CD4-positive, alpha-beta T cell treated with Interleukin-1 beta for 1 hour (primary cell): ENCODE results near the gene CASP10.
"Not testable (repeated sequence)": the region's sequence is repeated elsewhere in the genome, so short reads cannot be mapped to it uniquely, and the experiment has no call there.

Source experiments
- DNase-seq, 2 donors: peaks; one replicate each; pipeline ENCODE4 v3.0.0-alpha.2; 2020 to 2022

The CASP10 gene

DNA sequence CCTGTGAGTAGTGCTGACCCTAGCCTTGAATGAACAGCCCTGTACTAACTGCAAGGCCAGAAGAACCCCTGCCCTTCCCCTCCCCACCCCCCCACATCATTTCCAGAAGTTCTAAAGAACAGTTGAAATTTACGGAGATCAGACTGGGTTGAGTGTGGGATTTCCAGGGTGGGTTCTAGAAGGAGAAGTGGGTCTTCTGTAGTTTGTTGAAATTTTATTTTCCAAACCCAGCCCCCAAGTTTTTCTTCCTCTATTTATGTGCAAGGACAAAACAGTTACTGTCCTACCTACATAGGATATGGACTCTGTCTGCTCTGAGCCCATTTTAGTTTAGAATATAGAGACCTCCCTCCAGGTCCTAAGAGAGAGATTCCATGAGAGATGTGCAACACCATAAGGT, 26.3 kb upstream of the CASP10 start:
- DNase-seq: no peak

DNA sequence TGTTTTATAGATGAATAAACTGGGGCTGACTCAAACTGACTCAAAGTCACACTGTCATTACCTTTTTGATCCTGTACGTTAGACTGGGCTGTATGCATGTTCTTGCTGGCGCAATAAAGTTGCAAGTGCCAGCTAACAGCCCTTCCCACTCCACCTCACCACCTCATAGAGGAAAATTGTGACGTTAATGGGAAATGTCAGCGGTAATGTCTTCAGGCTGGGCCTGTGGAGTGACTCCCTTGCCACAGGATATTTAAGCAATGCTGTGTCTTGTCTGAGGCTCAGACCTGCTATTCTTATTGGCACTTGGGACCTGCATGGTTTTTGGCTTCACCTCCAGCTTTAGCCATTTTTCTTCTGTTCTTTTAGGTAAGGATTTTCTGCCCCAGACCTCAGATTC, 25.2 kb upstream of the CASP10 start:
- DNase-seq: peak in 1 of 2 donors; percentile 56

DNA sequence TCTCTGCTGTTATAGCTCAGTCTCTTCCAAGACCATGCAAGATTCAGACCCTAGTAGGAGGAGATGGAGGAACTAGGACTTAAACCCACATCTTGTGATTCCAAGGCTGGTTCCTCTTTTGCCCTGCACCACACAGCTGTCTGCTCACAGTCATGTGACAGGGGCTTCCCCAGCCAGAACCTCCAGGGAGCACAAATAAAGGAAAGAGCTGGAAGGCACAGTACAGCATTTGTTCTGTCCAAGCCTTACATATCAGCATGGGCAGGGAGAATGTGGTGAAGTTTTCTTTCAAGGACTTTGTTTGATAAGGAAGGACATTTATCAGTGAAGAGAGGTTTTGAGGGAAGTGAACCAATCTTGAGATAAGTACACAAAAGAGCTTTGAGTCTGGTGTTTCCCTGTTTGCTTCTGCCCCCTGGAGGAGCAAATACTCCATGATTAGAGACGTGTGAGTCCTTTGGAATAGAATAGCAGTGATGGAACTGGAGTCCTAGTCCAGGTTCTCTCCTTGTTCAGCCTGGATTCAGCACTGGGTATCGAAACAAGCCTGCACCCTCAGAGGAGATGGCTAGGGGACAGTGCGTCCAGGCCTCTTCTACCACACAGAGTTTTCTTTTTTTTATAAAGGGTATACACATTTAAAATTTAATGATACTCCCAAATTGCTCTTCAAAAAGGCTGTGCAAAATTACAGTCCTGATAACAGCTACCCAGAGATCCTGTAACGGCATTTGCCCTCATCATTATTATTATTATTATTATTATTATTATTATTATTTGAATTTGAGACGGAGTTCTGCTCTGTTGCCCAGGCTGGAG, 24.6 kb upstream of the CASP10 start:
- DNase-seq: peak; percentile 74 to 80

DNA sequence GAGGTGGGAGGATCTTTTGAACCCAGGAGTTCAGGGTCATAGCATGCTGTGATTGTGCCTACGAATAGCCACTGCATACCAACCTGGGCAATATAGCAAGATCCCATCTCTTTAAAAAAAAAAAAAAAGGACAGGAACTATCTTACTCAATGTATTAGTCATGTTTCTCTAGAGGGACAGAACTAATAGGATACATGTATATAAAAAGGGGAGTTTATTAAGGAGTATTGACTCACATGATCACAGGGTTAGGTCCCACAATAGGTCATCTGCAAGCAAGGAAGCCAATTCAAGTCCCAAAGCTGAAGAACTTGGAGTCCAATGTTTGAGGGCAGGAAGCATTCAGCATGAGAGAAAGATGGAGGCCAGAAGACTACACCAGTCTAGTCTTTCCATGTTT, 18.8 kb upstream of the CASP10 start:
- DNase-seq: no peak

DNA sequence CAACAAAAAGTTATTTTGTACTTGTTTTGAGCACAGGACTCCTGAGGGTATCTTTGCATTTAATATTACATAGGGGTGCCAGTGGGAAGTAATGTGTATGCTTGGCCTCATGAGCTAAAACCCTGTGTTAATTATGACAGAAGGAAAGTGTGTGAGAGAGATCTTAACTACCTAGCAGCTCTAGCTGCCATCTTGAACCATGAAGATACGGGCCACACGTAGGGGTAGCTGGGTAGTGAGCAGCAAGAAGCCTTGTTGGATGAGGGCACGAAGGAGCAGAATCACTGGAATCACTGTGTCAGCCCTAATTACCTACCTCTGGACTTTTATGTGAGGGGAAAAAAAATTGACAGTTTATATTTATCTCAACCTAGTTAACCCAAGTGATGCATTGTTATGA, 15.4 kb upstream of the CASP10 start:
- no peak for DNase-seq

DNA sequence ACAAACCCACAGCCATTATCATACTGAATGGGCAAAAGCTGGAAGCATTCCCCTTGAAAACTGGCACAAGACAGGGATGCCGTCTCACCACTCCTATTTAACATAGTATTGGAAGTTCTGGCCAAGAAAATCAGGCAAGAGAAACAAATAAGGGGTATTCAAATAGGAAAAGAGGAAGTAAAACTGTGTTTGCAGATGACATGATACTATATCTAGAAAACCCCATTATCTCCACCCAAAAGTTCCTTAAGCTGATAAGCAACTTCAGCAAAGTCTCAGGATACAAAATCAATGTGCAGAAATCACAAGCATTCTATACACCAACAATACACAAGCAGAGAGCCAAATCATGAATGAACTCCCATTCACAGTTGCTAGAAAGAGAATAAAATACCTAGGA, 14.4 kb upstream of the CASP10 start:
- not testable (repeated sequence) for DNase-seq

DNA sequence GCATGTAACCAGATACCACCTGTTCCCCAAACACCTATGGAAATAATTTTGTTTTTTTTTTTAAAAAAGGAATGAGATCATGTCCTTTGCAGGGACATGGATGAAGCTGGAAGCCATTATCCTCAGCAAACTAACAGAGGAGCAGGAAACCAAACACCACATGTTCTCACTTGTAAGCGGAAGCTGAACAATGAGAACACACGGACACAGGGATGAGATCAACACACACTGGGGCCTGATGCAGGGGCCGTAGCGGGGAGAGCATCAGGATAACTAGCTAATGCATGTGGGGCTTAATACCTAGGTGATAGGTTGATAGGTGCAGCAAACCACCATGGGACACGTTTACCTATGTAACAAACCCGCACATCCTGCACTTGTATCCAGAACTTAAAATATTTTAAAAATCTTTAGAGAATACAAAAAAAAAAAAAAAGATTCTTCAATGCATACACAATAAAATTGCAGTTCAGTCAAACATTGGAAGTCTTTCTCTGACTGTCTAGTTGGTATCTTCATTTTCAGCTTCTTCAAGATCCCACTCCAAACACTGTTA, 11.6 kb upstream of the CASP10 start:
- DNase-seq: no peak

DNA sequence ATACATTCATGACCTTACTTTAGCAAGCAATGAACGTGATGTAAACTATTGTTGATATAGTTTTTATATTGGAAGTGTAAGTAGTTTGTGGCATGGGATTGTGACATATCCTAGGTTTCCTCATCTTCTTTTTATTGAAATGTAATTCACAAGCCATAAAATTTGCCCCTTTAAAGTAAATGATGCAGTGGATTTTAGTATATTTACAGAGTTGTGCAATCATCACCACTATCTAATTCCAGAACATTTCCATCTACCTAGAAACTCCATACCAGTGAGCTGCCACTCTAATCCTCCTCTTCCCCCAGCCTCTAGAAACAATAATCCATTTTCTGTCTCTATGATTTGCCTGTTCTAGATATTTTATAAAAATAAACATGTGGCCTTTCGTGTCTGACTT, 10.7 kb upstream of the CASP10 start:
- DNase-seq: no peak

DNA sequence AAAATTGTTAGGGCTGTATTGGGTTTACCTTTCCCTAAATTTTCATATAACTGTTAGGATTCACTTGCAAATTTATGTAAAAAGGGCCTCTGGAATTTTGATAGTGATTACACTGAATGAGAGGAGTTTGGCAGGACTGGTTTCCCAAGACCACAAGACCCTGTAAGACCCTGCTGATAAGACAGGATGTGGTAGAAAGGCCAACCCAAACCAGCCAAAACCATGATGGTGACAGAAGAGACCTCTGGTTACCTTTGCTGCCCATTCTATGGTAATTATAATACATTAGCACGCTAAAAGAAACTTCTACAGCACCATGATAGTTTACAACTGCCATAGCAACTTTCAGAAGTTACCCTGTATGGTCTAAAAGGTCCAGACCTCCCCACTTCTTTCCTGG, 8.3 kb upstream of the CASP10 start:
- DNase-seq: no peak

DNA sequence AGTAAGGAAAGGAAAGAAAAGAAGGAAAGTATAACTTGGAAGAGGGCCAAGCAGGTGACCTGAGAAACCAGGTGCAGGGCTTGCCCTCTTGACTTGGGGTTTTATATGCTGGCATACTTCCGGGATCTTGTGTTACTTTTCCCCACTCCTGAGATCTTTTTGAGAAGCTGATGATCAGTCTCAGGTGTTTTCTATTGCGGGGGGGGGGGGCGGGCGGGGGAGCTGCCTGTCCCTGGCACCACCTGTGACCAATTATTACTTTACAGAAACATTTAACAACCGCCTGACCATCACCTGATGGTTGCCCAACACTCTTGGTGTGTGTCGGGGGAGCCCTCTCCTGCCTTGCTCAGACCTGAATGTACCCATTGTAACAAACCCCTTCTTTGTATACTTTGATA, 6.9 kb upstream of the CASP10 start:
- no peak for DNase-seq

DNA sequence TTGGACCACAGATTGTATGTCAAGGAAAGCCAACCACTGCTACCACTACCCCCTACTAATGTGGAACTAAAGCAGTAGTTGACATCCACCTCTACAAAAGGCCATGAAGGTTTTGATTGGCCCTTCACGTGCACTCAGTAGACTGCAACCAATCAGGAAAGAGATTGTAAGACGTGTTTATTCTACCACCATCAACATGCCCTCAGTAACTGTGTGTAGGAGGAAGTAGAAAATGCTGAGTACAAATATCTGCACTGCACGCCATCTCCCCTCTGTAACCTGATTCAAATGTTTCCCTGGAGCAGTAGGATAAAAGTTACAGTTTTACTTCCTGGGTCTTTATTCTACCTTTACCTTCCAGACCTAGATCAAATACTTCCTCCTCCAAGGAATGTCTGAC, 2.9 kb upstream of the CASP10 start:
- no peak for DNase-seq

DNA sequence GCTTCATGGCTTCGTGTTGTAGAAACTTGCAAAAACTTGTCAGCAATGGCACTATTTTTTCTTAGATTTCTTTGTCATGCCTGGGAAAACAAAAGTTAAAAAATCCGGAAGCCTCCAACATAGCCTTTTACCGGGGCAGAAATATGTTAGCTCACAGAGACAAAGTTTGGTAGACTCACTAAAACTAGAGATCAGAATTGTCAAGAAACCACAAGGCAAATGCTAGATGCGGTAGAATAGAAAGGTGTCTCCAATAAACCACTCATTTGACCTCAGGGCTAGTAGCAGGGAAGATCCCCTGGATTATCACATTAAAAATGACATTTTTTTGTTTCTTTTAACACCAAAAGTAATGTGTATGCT, 405 bp downstream of the CASP10 start:
- DNase-seq: peak in 1 of 2 donors; percentile 26

DNA sequence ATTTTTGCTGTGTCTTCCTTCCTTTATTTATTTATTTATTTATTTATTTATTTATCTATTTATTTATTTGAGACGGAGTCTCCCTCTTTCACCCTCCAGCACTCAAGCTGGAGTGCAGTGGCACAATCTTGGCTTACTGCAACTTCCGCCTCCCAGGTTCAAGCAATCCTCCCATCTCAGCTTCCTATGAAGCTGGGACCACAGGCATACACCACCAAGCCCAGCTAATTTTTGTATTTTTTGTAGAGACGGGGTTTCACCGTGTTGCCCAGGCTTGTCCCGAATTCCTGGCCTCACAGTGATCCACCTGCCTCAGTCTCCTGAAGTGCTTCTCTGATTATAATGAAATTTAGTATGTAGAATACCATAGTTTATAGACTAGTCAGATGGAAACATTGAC, 894 bp downstream of the CASP10 start:
- not testable (repeated sequence) for DNase-seq

DNA sequence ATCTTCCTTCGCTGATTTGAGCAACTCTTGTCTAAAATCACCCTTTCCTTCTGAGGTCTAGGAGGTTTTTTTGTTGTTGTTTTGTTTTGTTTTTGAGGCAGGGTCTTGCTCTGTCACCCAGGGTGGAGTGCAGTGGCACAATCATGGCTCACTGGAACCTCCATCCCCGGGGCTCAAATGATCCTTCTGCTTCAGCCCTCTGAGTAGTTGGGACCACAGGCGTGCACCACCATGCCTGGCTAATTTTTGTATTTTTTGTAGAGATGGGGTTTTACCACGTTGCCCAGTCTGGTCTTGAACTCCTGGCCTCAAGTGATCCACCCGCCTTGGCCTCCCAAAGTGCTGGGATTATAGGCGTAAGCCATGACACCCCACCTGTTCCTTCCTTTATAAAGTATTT, 1.3 kb downstream of the CASP10 start:
- DNase-seq: not testable (repeated sequence)

DNA sequence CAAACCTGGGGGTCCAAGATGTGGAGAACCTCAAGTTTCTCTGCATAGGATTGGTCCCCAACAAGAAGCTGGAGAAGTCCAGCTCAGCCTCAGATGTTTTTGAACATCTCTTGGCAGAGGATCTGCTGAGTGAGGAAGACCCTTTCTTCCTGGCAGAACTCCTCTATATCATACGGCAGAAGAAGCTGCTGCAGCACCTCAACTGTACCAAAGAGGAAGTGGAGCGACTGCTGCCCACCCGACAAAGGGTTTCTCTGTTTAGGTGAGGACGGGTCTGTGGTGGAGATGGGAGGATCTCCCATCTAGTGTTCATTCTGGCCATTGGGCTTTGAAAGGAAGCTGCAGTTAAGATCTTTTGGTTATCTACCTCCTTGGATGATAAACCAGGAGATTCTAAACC, 2.9 kb downstream of the CASP10 start:
- DNase-seq: no peak

DNA sequence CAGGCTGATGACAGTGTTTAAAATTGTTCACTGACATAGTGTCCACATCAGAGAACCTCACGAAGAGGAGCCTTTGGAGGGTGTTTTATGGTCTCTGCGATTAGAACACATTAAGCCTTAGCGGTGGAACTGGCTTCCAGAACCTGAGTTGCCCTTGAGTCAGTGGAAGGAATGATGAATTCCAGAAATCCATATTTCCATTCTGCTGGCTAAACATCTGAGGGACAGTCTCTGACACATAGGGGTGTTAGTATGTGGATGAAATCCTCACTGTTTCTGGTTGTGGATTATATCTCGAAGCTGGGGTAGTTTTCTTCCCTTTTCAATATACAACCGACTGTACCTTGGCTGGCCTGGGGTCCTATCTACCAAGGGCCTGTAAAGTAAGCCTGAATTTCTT, 4.0 kb downstream of the CASP10 start:
- no peak for DNase-seq

DNA sequence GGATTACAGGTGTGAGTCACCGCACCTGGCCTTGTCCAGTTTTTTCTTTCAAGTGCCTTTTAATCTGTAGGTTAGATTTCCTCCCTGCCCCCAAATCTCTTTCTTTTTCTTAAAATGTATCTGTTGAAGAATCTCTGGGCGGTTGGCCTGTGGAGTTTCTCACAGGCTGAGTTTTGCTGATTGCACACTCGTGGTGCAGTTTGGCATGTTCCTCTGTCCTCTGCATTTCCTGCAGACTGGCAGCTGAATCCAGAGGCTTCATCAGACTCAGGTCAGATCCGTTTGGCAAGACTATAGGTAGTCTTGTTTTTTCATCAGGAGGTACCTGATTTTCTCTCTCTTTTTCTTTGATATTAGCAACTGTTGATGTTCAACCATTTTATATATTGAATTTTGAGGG, 5.5 kb downstream of the CASP10 start:
- DNase-seq: no peak

DNA sequence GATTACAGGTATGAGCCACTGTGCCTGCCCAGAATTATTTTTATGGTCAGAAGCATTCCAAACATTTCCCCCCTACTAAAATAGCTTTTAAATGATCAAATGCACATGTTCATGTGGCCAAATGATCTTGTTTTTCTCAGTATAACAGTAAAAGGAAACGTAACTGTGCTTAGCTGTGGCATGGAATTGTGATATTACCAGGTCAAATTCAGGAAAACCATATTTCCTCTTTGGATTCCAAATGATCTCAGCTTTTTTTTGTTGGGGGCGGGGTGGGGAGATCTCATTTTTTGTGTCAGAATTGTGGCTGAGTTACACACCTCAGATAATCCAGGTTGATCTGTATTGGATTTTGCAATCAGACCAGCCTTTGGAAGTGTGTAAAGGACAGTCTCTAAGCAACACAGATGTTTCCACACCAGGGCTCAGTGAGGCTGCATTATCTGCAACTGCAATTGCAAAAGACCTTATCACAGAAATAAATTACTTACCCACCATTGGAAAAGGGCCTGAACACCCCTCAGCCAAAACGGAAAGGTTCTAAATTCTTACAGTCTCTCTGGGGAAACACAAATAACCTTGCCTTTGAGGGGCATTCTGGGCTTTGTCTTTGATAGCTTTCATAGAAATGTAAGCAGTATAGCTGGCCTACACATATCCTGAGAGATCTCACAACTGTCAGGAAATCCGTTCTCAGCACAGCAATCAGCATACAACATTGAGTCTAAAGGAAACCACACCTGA, 8.4 kb downstream of the CASP10 start:
- DNase-seq: peak in 1 of 2 donors; percentile 49

DNA sequence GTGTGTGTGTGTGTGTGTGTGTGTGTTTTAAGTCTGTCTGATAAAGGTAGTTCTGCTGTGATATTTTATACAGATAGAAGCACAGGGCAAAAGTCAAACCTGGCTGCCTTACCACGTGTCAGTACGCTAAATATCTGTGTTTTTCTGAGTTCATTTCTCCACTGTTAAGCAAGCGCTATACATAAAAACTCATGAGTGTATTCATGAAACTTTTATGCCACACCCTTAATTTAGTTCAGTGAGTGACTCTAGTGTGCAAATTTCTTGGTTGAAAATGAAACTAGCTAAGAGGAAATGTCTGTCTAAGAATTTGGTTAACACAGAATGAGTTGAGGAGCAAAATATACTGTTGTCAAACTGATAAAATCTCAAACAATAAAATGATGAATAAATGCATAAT, 11.2 kb downstream of the CASP10 start:
- peak in 1 of 2 donors; percentile 50 for DNase-seq

DNA sequence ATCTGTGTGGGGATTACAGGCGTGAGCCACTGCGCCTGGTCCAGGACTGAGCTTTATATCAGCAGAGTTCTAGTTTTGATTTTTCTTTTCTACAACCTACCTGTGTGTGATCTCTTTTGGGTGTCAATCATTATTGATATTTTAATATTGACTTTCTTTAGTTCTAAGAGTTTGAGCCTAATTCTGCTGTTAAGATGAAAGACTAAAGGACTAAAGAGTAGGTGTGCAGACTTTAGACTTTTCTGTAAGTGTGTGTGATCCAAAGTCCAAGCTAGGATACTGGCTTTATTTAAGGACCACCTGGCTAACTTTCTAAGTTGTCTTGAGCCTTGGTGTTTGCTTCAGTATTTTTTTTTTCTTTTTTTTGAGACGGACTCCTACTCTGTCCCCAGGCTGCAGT, 12.4 kb downstream of the CASP10 start:
- DNase-seq: no peak

DNA sequence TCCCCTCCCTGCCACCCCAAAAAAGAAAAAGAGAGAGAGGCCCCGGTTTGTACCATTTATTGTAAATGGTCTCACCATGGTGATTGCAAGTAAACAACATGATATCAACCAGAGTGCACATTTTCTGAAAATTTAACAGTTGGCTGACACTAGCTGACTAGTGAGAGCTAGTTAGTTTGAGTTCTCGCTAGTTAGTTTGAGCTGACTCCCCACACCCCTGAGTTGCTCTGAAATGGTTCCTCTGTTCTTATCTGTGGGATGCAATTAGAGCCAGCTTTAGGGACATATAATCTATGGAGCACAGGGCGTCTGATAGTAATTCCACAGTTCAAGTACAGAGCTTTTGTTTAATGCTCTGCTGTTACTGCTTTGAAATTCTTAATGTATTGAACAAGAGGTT, 13.1 kb downstream of the CASP10 start:
- no peak for DNase-seq

DNA sequence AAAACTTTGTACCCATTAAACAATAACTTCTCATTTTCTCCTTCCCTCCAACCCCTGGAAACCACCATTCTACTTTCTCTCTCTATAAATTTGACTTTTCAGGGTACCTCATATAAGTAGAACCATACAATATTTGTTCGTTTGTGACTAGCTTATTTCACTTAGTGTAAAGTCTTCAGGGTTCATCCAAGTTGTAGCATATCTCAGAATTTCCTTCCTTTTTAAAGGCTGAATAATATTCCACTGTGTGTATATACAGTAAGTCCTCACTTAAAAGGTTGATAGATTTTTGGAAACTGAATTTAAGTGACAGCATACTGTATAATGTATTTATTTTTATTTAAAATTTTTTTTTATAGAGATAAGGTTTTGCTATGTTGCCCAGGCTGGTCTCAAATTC, 13.9 kb downstream of the CASP10 start:
- DNase-seq: no peak

DNA sequence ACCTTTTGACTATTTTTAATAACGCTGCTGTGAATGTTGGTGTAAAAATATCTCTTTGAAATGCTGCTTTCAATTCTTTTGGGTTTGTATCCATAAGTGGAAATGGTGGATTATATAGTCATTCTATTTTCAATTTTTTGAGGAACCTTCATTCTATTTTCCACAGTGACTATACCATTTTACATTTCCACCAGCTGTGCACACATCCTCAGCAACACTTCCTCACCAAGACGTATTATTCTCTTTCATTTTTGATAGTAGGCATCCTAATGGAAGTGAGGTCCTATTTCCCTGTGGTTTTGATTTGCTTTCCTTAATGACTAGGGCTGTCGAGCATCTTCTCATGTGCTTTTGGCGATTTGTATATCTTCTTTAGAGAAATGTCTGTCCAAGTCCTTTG, 14.8 kb downstream of the CASP10 start:
- no peak for DNase-seq

DNA sequence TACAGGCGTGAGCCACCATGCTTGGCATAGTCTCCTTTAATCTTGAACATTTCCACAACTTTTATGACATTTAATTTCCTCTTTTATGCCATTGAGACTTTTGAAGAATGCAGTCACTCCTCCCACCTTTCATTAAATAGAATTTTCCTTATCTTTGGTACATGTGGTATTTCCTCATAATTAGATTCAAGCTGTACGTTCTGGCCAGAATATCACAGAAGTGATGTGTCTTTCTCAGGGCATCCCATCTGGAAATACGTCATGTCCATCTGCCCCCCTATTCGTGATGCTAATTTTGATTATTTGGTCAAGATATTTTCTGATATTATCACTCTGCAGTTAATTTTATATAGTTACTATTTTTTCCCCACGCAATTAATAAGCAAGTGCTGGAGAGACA, 16.9 kb downstream of the CASP10 start:
- no peak for DNase-seq
